Kidney capillary endothelial cell (primary cell): ENCODE data around the gene GRID1.
"Not testable (repeated sequence)": the region's sequence is repeated elsewhere in the genome, so short reads cannot be mapped to it uniquely, and the experiment has no call there.

Experiments used
- DNase-seq: peaks from one replicate; pipeline ENCODE4 v3.0.0-alpha.2; 2018; ENCODE audit warnings: low spot score

The GRID1 gene

GRCh38 chr10:86077871-86078638, 288.5 kb downstream of the GRID1 start:
- no peak for DNase-seq

- DNase-seq, result no peak
Observed at GRCh38 chr10:86077271-86077670, 289.3 kb downstream of the GRID1 start.

GRCh38 chr10:86076497-86076896, 290.1 kb downstream of the GRID1 start:
- not testable (repeated sequence) for DNase-seq

GRCh38 chr10:86075512-86075911, 291.1 kb downstream of the GRID1 start:
- DNase-seq, result no peak

GRCh38 chr10:86074294-86074693, 292.3 kb downstream of the GRID1 start:
- DNase-seq, result no peak

GRCh38 chr10:86073199-86073977, 293.2 kb downstream of the GRID1 start:
- no peak for DNase-seq

GRCh38 chr10:86072413-86072812, 294.2 kb downstream of the GRID1 start:
- DNase-seq, result no peak

- DNase-seq, result no peak
Observed at GRCh38 chr10:86071758-86072157, 294.8 kb downstream of the GRID1 start.

GRCh38 chr10:86071145-86071544, 295.4 kb downstream of the GRID1 start:
- no peak for DNase-seq

- DNase-seq, result no peak
Observed at GRCh38 chr10:86070278-86070677, 296.3 kb downstream of the GRID1 start.

GRCh38 chr10:86068231-86069054, 298.2 kb downstream of the GRID1 start:
- DNase-seq, result no peak

GRCh38 chr10:86067436-86068050, 299.1 kb downstream of the GRID1 start:
- DNase-seq, result no peak

GRCh38 chr10:86066696-86067095, 299.9 kb downstream of the GRID1 start:
- no peak for DNase-seq

- DNase-seq, result no peak
Observed at GRCh38 chr10:86065711-86066251, 300.8 kb downstream of the GRID1 start.

GRCh38 chr10:86064931-86065662, 301.5 kb downstream of the GRID1 start:
- no peak for DNase-seq

GRCh38 chr10:86064219-86064618, 302.4 kb downstream of the GRID1 start:
- no peak for DNase-seq

GRCh38 chr10:86063341-86063740, 303.3 kb downstream of the GRID1 start:
- DNase-seq, result no peak

- no peak for DNase-seq
Observed at GRCh38 chr10:86062647-86063145, 303.9 kb downstream of the GRID1 start.

- DNase-seq, result no peak
Observed at GRCh38 chr10:86062198-86062550, 304.4 kb downstream of the GRID1 start.

GRCh38 chr10:86061278-86062197, 305.1 kb downstream of the GRID1 start:
- no peak for DNase-seq
